ENCODE results near the gene KCNAB1. TPM values are rescaled to one million over a fixed set of nuclear protein-coding genes. Genes with fewer than 3 reads are reported as not detected.
"Not testable (repeated sequence)": the region's sequence is repeated elsewhere in the genome, so short reads cannot be mapped to it uniquely, and the experiment has no call there.

Gene KCNAB1
- not detected for total RNA-seq
- under 1 TPM; 0.40 to 0.58 TPM for polyA plus RNA-seq

- Histone ChIP-seq H3K9me3 (ENCODE audit: control insufficient read depth in 1 of 2, low read length in 2 of 2) (no peaks in the 10 kb centered on the region), H3K4me1 (ENCODE audit: insufficient read depth, low read length) (no peaks in the 10 kb centered on the region), H3K36me3 (ENCODE audit: insufficient read depth, low read length) (no peaks in the 10 kb centered on the region), H3K27me3 (ENCODE audit: insufficient read depth, low read length) (no peaks in the 10 kb centered on the region), H3K4me3 (ENCODE audit: low read length in 2 of 2) (no peak within 1 kb of the TSS), H3K27ac (ENCODE audit: low read depth, low read length) (no peak within 1 kb of the TSS)
- Mint-ChIP-seq H3K9me3 (no peaks in the 10 kb centered on the region), H3K27me3 (peaks cover 0 to 12% of the 10 kb centered on the region in 2 donors), H3K36me3 (no peaks in the 10 kb centered on the region), H3K4me3 (no peak within 1 kb of the TSS), H3K4me1 (peaks cover 0 to 2% (median 0%) of the 10 kb centered on the region in 4 donors), H3K27ac (peak within 1 kb of the TSS in 1 of 7 donors; percentile 4)
- intact Hi-C loops (cut with micrococcal nuclease), result no loop called here
- POLR2A ChIA-PET (ENCODE audit: partially characterized antibody), result no interaction called here
- no peak for DNase-seq
- CTCF ChIA-PET (ENCODE audit: partially characterized antibody), result no interaction called here
Observed at GRCh38 chr3:156120528-156121251, at the start of gene KCNAB1. Gene KCNAB1, plus strand, starts transcription at chr3:156120578.

DNA sequence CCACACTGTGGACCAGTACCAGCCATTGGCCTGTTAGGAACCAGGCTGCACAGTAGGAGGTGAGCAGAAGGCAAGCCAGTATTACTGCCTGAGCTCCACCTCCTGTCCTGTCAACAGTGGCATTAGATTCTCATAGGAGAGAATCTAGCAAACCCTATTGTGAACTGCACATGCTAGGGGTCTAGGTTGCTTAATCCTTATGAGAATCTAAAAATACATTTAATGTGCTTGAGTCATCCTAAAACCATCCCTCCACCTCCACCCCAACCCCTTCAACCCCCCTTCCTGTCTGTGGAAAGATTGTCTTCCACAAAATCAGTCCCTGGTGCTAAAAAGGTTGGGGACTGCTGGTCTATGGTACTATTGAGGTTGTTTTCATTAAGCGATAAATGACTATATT is 49.3 kb upstream of the KCNAB1 start:
- no peak overlapping the region for H3K27ac Mint-ChIP-seq
- no peak overlapping the region for H3K27ac ChIP-seq (ENCODE audit: low read depth, low read length)
- H3K4me3 ChIP-seq (ENCODE audit: low read length in 2 of 2), result no peak overlapping the region
- no peak overlapping the region for H3K4me3 Mint-ChIP-seq
- no peaks in the 10 kb centered on the region for H3K9me3 ChIP-seq (ENCODE audit: control insufficient read depth in 1 of 2, low read length in 2 of 2)
- no peaks in the 10 kb centered on the region for H3K4me1 Mint-ChIP-seq
- no peak for DNase-seq
- H3K36me3 Mint-ChIP-seq, result no peaks in the 10 kb centered on the region
- H3K27me3 ChIP-seq (ENCODE audit: insufficient read depth, low read length), result no peaks in the 10 kb centered on the region
- H3K9me3 Mint-ChIP-seq, result no peaks in the 10 kb centered on the region
- intact Hi-C loops (cut with micrococcal nuclease), result no loop called here
- CTCF ChIA-PET (ENCODE audit: partially characterized antibody), result no interaction called here
- H3K4me1 ChIP-seq (ENCODE audit: insufficient read depth, low read length), result no peaks in the 10 kb centered on the region
- no peaks in the 10 kb centered on the region for H3K36me3 ChIP-seq (ENCODE audit: insufficient read depth, low read length)
- H3K27me3 Mint-ChIP-seq, result peaks cover 19 to 21% of the 10 kb centered on the region in 2 donors
- POLR2A ChIA-PET (ENCODE audit: partially characterized antibody), result no interaction called here

- POLR2A ChIA-PET (ENCODE audit: partially characterized antibody), result not testable (repeated sequence)
Observed at GRCh38 chr3:156072950-156073657, 47.3 kb upstream of the KCNAB1 start.

DNA sequence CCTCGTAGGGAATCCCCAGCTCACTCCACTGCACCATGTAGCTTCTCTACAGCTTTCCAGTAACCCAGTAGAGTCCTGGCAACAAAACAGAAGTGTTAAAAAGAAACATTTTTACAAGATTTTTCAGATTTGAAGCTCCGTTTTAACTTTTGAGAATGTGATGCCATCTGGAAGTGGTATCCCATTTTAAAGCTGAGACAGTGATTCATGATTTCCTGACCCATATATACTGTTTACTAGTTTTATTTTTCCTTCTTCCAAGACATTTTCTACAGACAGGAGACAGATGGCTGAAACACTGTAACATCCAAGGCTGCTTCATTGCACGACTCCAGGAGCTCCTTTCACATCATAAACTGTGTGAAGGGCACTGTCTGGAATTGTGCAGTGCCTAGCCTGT is 30.3 kb upstream of the KCNAB1 start:
- CTCF ChIA-PET (ENCODE audit: partially characterized antibody), result interaction anchor here (0.7 to 1.7 kb wide), 3 partner anchors 10 to 1115 kb away, joined by 3 to 4 read pairs (median 4); no protein-coding TSS in a partner anchor
- DNase-seq, result no peak
- no peaks in the 10 kb centered on the region for H3K4me1 ChIP-seq (ENCODE audit: insufficient read depth, low read length)
- H3K9me3 Mint-ChIP-seq, result no peaks in the 10 kb centered on the region
- no peak overlapping the region for H3K4me3 Mint-ChIP-seq
- H3K4me3 ChIP-seq (ENCODE audit: low read length in 2 of 2), result no peak overlapping the region
- no peaks in the 10 kb centered on the region for H3K9me3 ChIP-seq (ENCODE audit: control insufficient read depth in 1 of 2, low read length in 2 of 2)
- no peaks in the 10 kb centered on the region for H3K27me3 ChIP-seq (ENCODE audit: insufficient read depth, low read length)
- H3K27me3 Mint-ChIP-seq, result peaks cover 1 to 8% of the 10 kb centered on the region in 2 donors
- no peaks in the 10 kb centered on the region for H3K36me3 Mint-ChIP-seq
- intact Hi-C loops (cut with micrococcal nuclease), result no loop called here
- no peaks in the 10 kb centered on the region for H3K36me3 ChIP-seq (ENCODE audit: insufficient read depth, low read length)
- H3K4me1 Mint-ChIP-seq, result peaks cover 0 to 3% (median 0%) of the 10 kb centered on the region in 4 donors
- POLR2A ChIA-PET (ENCODE audit: partially characterized antibody), result no interaction called here
- no peak overlapping the region for H3K27ac ChIP-seq (ENCODE audit: low read depth, low read length)
- no peak overlapping the region for H3K27ac Mint-ChIP-seq

More at GRCh38 chr3:156072950-156073657, 47.3 kb upstream of the KCNAB1 start:
- H3K4me3 Mint-ChIP-seq; DNase-seq; H3K4me1 ChIP-seq (ENCODE audit: insufficient read depth, low read length); CTCF ChIA-PET (ENCODE audit: partially characterized antibody); H3K36me3 ChIP-seq (ENCODE audit: insufficient read depth, low read length); H3K9me3 ChIP-seq (ENCODE audit: control insufficient read depth in 1 of 2, low read length in 2 of 2); H3K4me1 Mint-ChIP-seq; H3K4me3 ChIP-seq (ENCODE audit: low read length in 2 of 2); H3K27me3 ChIP-seq (ENCODE audit: insufficient read depth, low read length); H3K9me3 Mint-ChIP-seq; H3K36me3 Mint-ChIP-seq; H3K27ac Mint-ChIP-seq; intact Hi-C loops (cut with micrococcal nuclease); H3K27ac ChIP-seq (ENCODE audit: low read depth, low read length): not testable (repeated sequence)
- H3K27me3 Mint-ChIP-seq, result peaks cover 14 to 22% of the 10 kb centered on the region in 2 donors

GRCh38 chr3:156093964-156094363 is 26.4 kb upstream of the KCNAB1 start:
- no peaks in the 10 kb centered on the region for H3K4me1 ChIP-seq (ENCODE audit: insufficient read depth, low read length)
- no peaks in the 10 kb centered on the region for H3K36me3 ChIP-seq (ENCODE audit: insufficient read depth, low read length)
- ChIA-PET CTCF (ENCODE audit: partially characterized antibody) (no interaction called here), POLR2A (ENCODE audit: partially characterized antibody) (no interaction called here)
- no peaks in the 10 kb centered on the region for H3K27me3 ChIP-seq (ENCODE audit: insufficient read depth, low read length)
- Mint-ChIP-seq H3K36me3 (no peaks in the 10 kb centered on the region), H3K27me3 (peaks cover 1 to 8% of the 10 kb centered on the region in 2 donors), H3K4me1 (no peaks in the 10 kb centered on the region), H3K4me3 (no peak overlapping the region), H3K9me3 (peaks cover 0 to 4% (median 0%) of the 10 kb centered on the region in 8 donors), H3K27ac (no peak overlapping the region)
- intact Hi-C loops (cut with micrococcal nuclease), result no loop called here
- no peak overlapping the region for H3K4me3 ChIP-seq (ENCODE audit: low read length in 2 of 2)
- H3K27ac ChIP-seq (ENCODE audit: low read depth, low read length), result no peak overlapping the region
- DNase-seq, result no peak
- H3K9me3 ChIP-seq (ENCODE audit: control insufficient read depth in 1 of 2, low read length in 2 of 2), result no peaks in the 10 kb centered on the region

DNA sequence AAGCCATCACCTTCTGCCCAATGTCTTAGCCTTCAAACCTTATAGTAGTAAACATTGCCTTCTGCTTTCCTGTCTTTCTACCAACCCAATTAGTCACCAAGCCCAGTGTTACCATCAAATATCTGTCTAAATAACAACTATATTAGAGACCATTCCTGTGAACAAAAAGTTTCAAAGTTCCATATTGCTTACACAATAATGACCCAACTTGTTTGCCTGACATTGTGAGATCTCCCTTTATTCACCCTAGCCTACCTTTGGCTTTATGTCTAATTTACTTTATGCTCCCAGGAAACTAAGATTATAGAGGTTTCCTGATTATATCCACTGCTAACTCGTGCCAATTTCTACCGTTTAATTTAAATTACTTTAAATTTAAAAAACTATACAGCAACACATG is 26.0 kb upstream of the KCNAB1 start:
- H3K4me1 ChIP-seq (ENCODE audit: insufficient read depth, low read length), result no peaks in the 10 kb centered on the region
- intact Hi-C loops (cut with micrococcal nuclease), result no loop called here
- ChIA-PET POLR2A (ENCODE audit: partially characterized antibody) (no interaction called here), CTCF (ENCODE audit: partially characterized antibody) (no interaction called here)
- no peak for DNase-seq
- H3K27me3 ChIP-seq (ENCODE audit: insufficient read depth, low read length), result no peaks in the 10 kb centered on the region
- no peak overlapping the region for H3K27ac ChIP-seq (ENCODE audit: low read depth, low read length)
- H3K4me1 Mint-ChIP-seq, result no peaks in the 10 kb centered on the region
- H3K27ac Mint-ChIP-seq, result no peak overlapping the region
- H3K9me3 ChIP-seq (ENCODE audit: control insufficient read depth in 1 of 2, low read length in 2 of 2), result no peaks in the 10 kb centered on the region
- H3K27me3 Mint-ChIP-seq, result peaks cover 1 to 8% of the 10 kb centered on the region in 2 donors
- no peak overlapping the region for H3K4me3 Mint-ChIP-seq
- no peak overlapping the region for H3K4me3 ChIP-seq (ENCODE audit: low read length in 2 of 2)
- peaks cover 0 to 4% (median 0%) of the 10 kb centered on the region in 8 donors for H3K9me3 Mint-ChIP-seq
- H3K36me3 ChIP-seq (ENCODE audit: insufficient read depth, low read length), result no peaks in the 10 kb centered on the region
- H3K36me3 Mint-ChIP-seq, result no peaks in the 10 kb centered on the region

DNA sequence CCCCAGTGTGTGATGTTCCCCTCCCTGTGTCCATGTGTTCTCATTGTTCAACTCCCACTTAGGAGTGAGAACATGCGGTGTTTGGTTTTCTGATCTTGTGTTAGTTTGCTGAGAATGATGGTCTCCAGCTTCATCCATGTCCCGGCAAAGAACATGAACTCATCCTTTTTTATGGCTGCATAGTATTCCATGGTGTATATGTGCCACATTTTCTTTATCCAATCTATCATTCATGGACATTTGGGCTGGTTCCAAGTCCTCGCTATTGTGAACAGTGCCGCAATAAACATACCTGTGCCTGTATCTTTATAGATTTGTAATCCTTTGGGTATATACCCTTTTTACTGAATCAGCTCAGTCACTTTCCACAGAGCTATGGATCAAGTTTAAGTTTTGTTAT is 24.7 kb upstream of the KCNAB1 start:
- intact Hi-C loops (cut with micrococcal nuclease); H3K4me1 Mint-ChIP-seq; H3K27me3 ChIP-seq (ENCODE audit: insufficient read depth, low read length); H3K36me3 ChIP-seq (ENCODE audit: insufficient read depth, low read length); H3K4me3 ChIP-seq (ENCODE audit: low read length in 2 of 2); DNase-seq; H3K27me3 Mint-ChIP-seq; CTCF ChIA-PET (ENCODE audit: partially characterized antibody); H3K27ac ChIP-seq (ENCODE audit: low read depth, low read length); POLR2A ChIA-PET (ENCODE audit: partially characterized antibody); H3K27ac Mint-ChIP-seq; H3K9me3 ChIP-seq (ENCODE audit: control insufficient read depth in 1 of 2, low read length in 2 of 2); H3K4me3 Mint-ChIP-seq; H3K4me1 ChIP-seq (ENCODE audit: insufficient read depth, low read length); H3K36me3 Mint-ChIP-seq; H3K9me3 Mint-ChIP-seq: not testable (repeated sequence)

Measured in CD4-positive, alpha-beta memory T cell (primary cell).